ENCODE data around the gene SERP2.

Gene SERP2

GRCh38 chr13:44346534-44346933 is 27.1 kb upstream of the SERP2 start:
- ChIA-PET POLR2A (no interaction called here), CTCF (no interaction called here)
- TF ChIP-seq NFRKB (IDR thresholded peaks at IDR 0.05) (no peak), FOXK2 (IDR thresholded peaks at IDR 0.05) (no peak), PKNOX1 (IDR thresholded peaks at IDR 0.05) (no peak), ZNF384 (IDR thresholded peaks at IDR 0.05) (no peak), L3MBTL2 (conservative IDR thresholded peaks at IDR 0.05) (no peak), HDGF (IDR thresholded peaks at IDR 0.05; ENCODE audit: borderline replicate concordance) (no peak), BHLHE40 (IDR thresholded peaks at IDR 0.05; ENCODE audit: borderline replicate concordance) (no peak), CTBP1 (IDR thresholded peaks at IDR 0.05; ENCODE audit: borderline replicate concordance) (no peak), TARDBP (IDR thresholded peaks at IDR 0.05) (no peak), LEF1 (IDR thresholded peaks at IDR 0.05; ENCODE audit: borderline replicate concordance) (no peak), ELF4 (IDR thresholded peaks at IDR 0.05) (no peak), FOXM1 (IDR thresholded peaks at IDR 0.05; ENCODE audit: borderline replicate concordance) (no peak)
- DNase-seq (ENCODE audit: extremely low spot score): no peak

- POLR2A ChIA-PET: no interaction called here
- CTCF ChIA-PET: no interaction called here
- TF ChIP-seq ARNT (IDR thresholded peaks at IDR 0.05) (no peak), HDGF (IDR thresholded peaks at IDR 0.05; ENCODE audit: borderline replicate concordance) (no peak), BHLHE40 (IDR thresholded peaks at IDR 0.05; ENCODE audit: borderline replicate concordance) (no peak), FOXA1 (IDR thresholded peaks at IDR 0.05) (no peak), NFRKB (IDR thresholded peaks at IDR 0.05) (no peak), LEF1 (IDR thresholded peaks at IDR 0.05; ENCODE audit: borderline replicate concordance) (no peak), FOXK2 (IDR thresholded peaks at IDR 0.05) (no peak), TARDBP (IDR thresholded peaks at IDR 0.05) (no peak), SUZ12 (IDR thresholded peaks at IDR 0.05) (no peak), ELF4 (IDR thresholded peaks at IDR 0.05) (no peak), FOXM1 (IDR thresholded peaks at IDR 0.05; ENCODE audit: borderline replicate concordance) (no peak), PKNOX1 (IDR thresholded peaks at IDR 0.05) (no peak), L3MBTL2 (conservative IDR thresholded peaks at IDR 0.05) (no peak), SP1 (IDR thresholded peaks at IDR 0.05) (no peak), ZNF384 (IDR thresholded peaks at IDR 0.05) (no peak), CTBP1 (IDR thresholded peaks at IDR 0.05; ENCODE audit: borderline replicate concordance) (no peak)
- no peak for DNase-seq (ENCODE audit: extremely low spot score)
Observed at GRCh38 chr13:44347301-44347700, 26.3 kb upstream of the SERP2 start.

GRCh38 chr13:44347949-44348348 is 25.7 kb upstream of the SERP2 start:
- ChIA-PET POLR2A (no interaction called here), CTCF (no interaction called here)

GRCh38 chr13:44350775-44351504 is 22.7 kb upstream of the SERP2 start:
- POLR2A ChIA-PET: no interaction called here
- TF ChIP-seq PKNOX1 (IDR thresholded peaks at IDR 0.05) (no peak), FOXA1 (IDR thresholded peaks at IDR 0.05) (no peak), SUZ12 (IDR thresholded peaks at IDR 0.05) (no peak), L3MBTL2 (conservative IDR thresholded peaks at IDR 0.05) (no peak), SP1 (IDR thresholded peaks at IDR 0.05) (no peak), BHLHE40 (IDR thresholded peaks at IDR 0.05; ENCODE audit: borderline replicate concordance) (no peak), FOXK2 (IDR thresholded peaks at IDR 0.05) (no peak), HDGF (IDR thresholded peaks at IDR 0.05; ENCODE audit: borderline replicate concordance) (no peak), CTBP1 (IDR thresholded peaks at IDR 0.05; ENCODE audit: borderline replicate concordance) (no peak), ARNT (IDR thresholded peaks at IDR 0.05) (no peak), NFRKB (IDR thresholded peaks at IDR 0.05) (no peak), TARDBP (IDR thresholded peaks at IDR 0.05) (no peak), FOXM1 (IDR thresholded peaks at IDR 0.05; ENCODE audit: borderline replicate concordance) (no peak), LEF1 (IDR thresholded peaks at IDR 0.05; ENCODE audit: borderline replicate concordance) (no peak), ZNF384 (IDR thresholded peaks at IDR 0.05) (no peak), ELF4 (IDR thresholded peaks at IDR 0.05) (no peak)
- DNase-seq (ENCODE audit: extremely low spot score): no peak
- CTCF ChIA-PET: no interaction called here

More at GRCh38 chr13:44347949-44348348, 25.7 kb upstream of the SERP2 start:
- DNase-seq (ENCODE audit: extremely low spot score): no peak
- TF ChIP-seq HDGF (IDR thresholded peaks at IDR 0.05; ENCODE audit: borderline replicate concordance) (no peak), NFRKB (IDR thresholded peaks at IDR 0.05) (no peak), FOXM1 (IDR thresholded peaks at IDR 0.05; ENCODE audit: borderline replicate concordance) (no peak), PKNOX1 (IDR thresholded peaks at IDR 0.05) (no peak), SP1 (IDR thresholded peaks at IDR 0.05) (no peak), SUZ12 (IDR thresholded peaks at IDR 0.05) (no peak), ZNF384 (IDR thresholded peaks at IDR 0.05) (no peak), CTBP1 (IDR thresholded peaks at IDR 0.05; ENCODE audit: borderline replicate concordance) (no peak), BHLHE40 (IDR thresholded peaks at IDR 0.05; ENCODE audit: borderline replicate concordance) (no peak)

- no peak for DNase-seq (ENCODE audit: extremely low spot score)
- ChIA-PET CTCF (no interaction called here), POLR2A (no interaction called here)
- no peak for TF ChIP-seq TARDBP (IDR thresholded peaks at IDR 0.05)
- no peak for TF ChIP-seq ARNT (IDR thresholded peaks at IDR 0.05)
- no peak for TF ChIP-seq BHLHE40 (IDR thresholded peaks at IDR 0.05; ENCODE audit: borderline replicate concordance)
- TF ChIP-seq SP1 (IDR thresholded peaks at IDR 0.05): no peak
- no peak for TF ChIP-seq ELF4 (IDR thresholded peaks at IDR 0.05)
- TF ChIP-seq LEF1 (IDR thresholded peaks at IDR 0.05; ENCODE audit: borderline replicate concordance): no peak
- TF ChIP-seq ZNF384 (IDR thresholded peaks at IDR 0.05): no peak
- TF ChIP-seq PKNOX1 (IDR thresholded peaks at IDR 0.05): no peak
- TF ChIP-seq SUZ12 (IDR thresholded peaks at IDR 0.05): no peak
- TF ChIP-seq L3MBTL2 (conservative IDR thresholded peaks at IDR 0.05): no peak
- no peak for TF ChIP-seq FOXA1 (IDR thresholded peaks at IDR 0.05)
- TF ChIP-seq NFRKB (IDR thresholded peaks at IDR 0.05): no peak
- TF ChIP-seq FOXK2 (IDR thresholded peaks at IDR 0.05): no peak
- TF ChIP-seq FOXM1 (IDR thresholded peaks at IDR 0.05; ENCODE audit: borderline replicate concordance): no peak
- TF ChIP-seq HDGF (IDR thresholded peaks at IDR 0.05; ENCODE audit: borderline replicate concordance): no peak
- no peak for TF ChIP-seq CTBP1 (IDR thresholded peaks at IDR 0.05; ENCODE audit: borderline replicate concordance)
Observed at GRCh38 chr13:44351505-44351854, 22.1 kb upstream of the SERP2 start.

Data from HEK293T (cell line).